ENCODE measurements around the gene SNED1.
A peak's percentile ranks its signal among the peaks of the same experiment; 100 is the strongest.

The SNED1 gene

GRCh38 chr2:240959214-240959940 is 39.0 kb upstream of the SNED1 start:
- H4K20me1 ChIP-seq (ENCODE audit: insufficient read depth, low read length), result 0 out of 2 replicates have a peak, but pooled peaks cover 5% of the 10 kb centered on the region
- DNase-seq (peak; percentile 2), ATAC-seq (ENCODE audit: insufficient read depth, low read depth) (no peak)
- TF ChIP-seq CTCF (IDR thresholded peaks at IDR 0.05; ENCODE audit: borderline replicate concordance, extremely low read depth, low read length, poor library complexity, severe bottlenecking) (no peak), EZH2 (IDR thresholded peaks at IDR 0.05; ENCODE audit: borderline replicate concordance, low read depth, low read length, severe bottlenecking) (no peak)
- no peak overlapping the region for H3K4me2 ChIP-seq (ENCODE audit: insufficient read depth, low read length)
- H3K36me3 ChIP-seq (ENCODE audit: insufficient read depth, low read length), result no peaks in the 10 kb centered on the region
- H3K27me3 ChIP-seq (ENCODE audit: insufficient read depth, low read length, poor library complexity), result peaks cover 14% of the 10 kb centered on the region
- no peaks in the 10 kb centered on the region for H3K9me3 ChIP-seq (ENCODE audit: insufficient read depth, low read length, severe bottlenecking)
- H2AFZ ChIP-seq (ENCODE audit: low read depth, low read length), result no peak overlapping the region
- H3K27ac ChIP-seq (ENCODE audit: low read length), result no peak overlapping the region
- no peak overlapping the region for H3K4me3 ChIP-seq (ENCODE audit: low read depth in 1 of 2, low read length in 2 of 2)
- no peak overlapping the region for H3K9ac ChIP-seq (ENCODE audit: low read depth, low read length)
- no peaks in the 10 kb centered on the region for H3K4me1 ChIP-seq (ENCODE audit: insufficient read depth, low read length)
- H3K79me2 ChIP-seq (ENCODE audit: insufficient read depth, low read length), result no peaks in the 10 kb centered on the region

DNA sequence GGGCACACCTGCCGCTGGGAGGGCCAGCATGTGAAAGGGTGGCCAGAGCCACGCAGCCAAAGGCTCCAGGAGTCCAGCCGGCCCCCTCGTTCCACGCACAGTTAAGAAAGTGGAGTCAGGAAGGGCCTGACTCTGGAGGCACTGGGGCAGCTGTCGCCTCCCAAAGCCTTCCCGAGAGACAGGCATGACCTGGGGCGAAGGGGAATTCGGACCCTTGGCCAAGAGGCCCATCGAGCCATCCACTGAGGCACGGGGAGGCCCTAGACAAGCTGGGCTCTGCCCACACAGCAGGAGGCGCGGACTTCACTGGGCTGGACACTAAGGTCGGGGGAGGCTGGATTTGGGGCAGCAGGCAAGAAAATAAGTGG is 38.5 kb upstream of the SNED1 start:
- H3K9ac ChIP-seq (ENCODE audit: low read depth, low read length), result no peak overlapping the region
- no peak overlapping the region for H2AFZ ChIP-seq (ENCODE audit: low read depth, low read length)
- TF ChIP-seq CTCF (IDR thresholded peaks at IDR 0.05; ENCODE audit: borderline replicate concordance, extremely low read depth, low read length, poor library complexity, severe bottlenecking) (no peak), EZH2 (IDR thresholded peaks at IDR 0.05; ENCODE audit: borderline replicate concordance, low read depth, low read length, severe bottlenecking) (no peak)
- H3K27me3 ChIP-seq (ENCODE audit: insufficient read depth, low read length, poor library complexity), result peaks cover 9% of the 10 kb centered on the region
- no peaks in the 10 kb centered on the region for H3K36me3 ChIP-seq (ENCODE audit: insufficient read depth, low read length)
- H4K20me1 ChIP-seq (ENCODE audit: insufficient read depth, low read length), result no peaks in the 10 kb centered on the region
- ATAC-seq (ENCODE audit: insufficient read depth, low read depth) (no peak), DNase-seq (peak; percentile 0)
- no peaks in the 10 kb centered on the region for H3K4me1 ChIP-seq (ENCODE audit: insufficient read depth, low read length)
- H3K4me2 ChIP-seq (ENCODE audit: insufficient read depth, low read length), result no peak overlapping the region
- H3K79me2 ChIP-seq (ENCODE audit: insufficient read depth, low read length), result no peaks in the 10 kb centered on the region
- H3K27ac ChIP-seq (ENCODE audit: low read length), result no peak overlapping the region
- no peak overlapping the region for H3K4me3 ChIP-seq (ENCODE audit: low read depth in 1 of 2, low read length in 2 of 2)
- H3K9me3 ChIP-seq (ENCODE audit: insufficient read depth, low read length, severe bottlenecking), result no peaks in the 10 kb centered on the region

- H2AFZ ChIP-seq (ENCODE audit: low read depth, low read length), result no peak overlapping the region
Observed at GRCh38 chr2:240960309-240960970, 38.0 kb upstream of the SNED1 start.

More at GRCh38 chr2:240960309-240960970, 38.0 kb upstream of the SNED1 start:
- Histone ChIP-seq H3K27ac (ENCODE audit: low read length) (no peak overlapping the region), H3K9me3 (ENCODE audit: insufficient read depth, low read length, severe bottlenecking) (no peaks in the 10 kb centered on the region), H3K4me3 (ENCODE audit: low read depth in 1 of 2, low read length in 2 of 2) (no peak overlapping the region), H3K36me3 (ENCODE audit: insufficient read depth, low read length) (no peaks in the 10 kb centered on the region), H4K20me1 (ENCODE audit: insufficient read depth, low read length) (no peaks in the 10 kb centered on the region), H3K4me1 (ENCODE audit: insufficient read depth, low read length) (no peaks in the 10 kb centered on the region), H3K4me2 (ENCODE audit: insufficient read depth, low read length) (no peak overlapping the region), H3K9ac (ENCODE audit: low read depth, low read length) (no peak overlapping the region), H3K27me3 (ENCODE audit: insufficient read depth, low read length, poor library complexity) (peaks cover 4% of the 10 kb centered on the region), H3K79me2 (ENCODE audit: insufficient read depth, low read length) (no peaks in the 10 kb centered on the region)
- ATAC-seq (ENCODE audit: insufficient read depth, low read depth), result no peak
- DNase-seq, result peak; percentile 1
- TF ChIP-seq EZH2 (IDR thresholded peaks at IDR 0.05; ENCODE audit: borderline replicate concordance, low read depth, low read length, severe bottlenecking) (no peak), CTCF (IDR thresholded peaks at IDR 0.05; ENCODE audit: borderline replicate concordance, extremely low read depth, low read length, poor library complexity, severe bottlenecking) (no peak)
